IMR-90 (cell line): ENCODE data around the gene KDM6A. TPM values are rescaled to one million over a fixed set of nuclear protein-coding genes. Genes with fewer than 3 reads are reported as not detected.

ENCODE experiments used
- ATAC-seq: fragments of 200-7000 bp; cut with Tn5 transposase; 2 replicates; pipeline ENCODE4 v1.9.1; 2020; ENCODE audit warnings: low read depth, mild to moderate bottlenecking, moderate library complexity
- BruUV-seq: library from RNA; stranded (reverse); fragments of 400-500 nt; replicated peaks from 2 replicates; lab custom pipeline; 2021; lab: Mats Ljungman, UMichigan
- CTCF ChIA-PET: fragments of 300-600 bp; formaldehyde crosslinking; extraction: SDS; loops from one replicate; lab custom pipeline; 2021; ENCODE audit warnings: antibody characterized with exemption; lab: Yijun Ruan, JAX
- POLR2A ChIA-PET: fragments of 300-600 bp; sonication (Branson Sonifier 250); formaldehyde crosslinking; loops from one replicate; lab custom pipeline; 2022; ENCODE audit warnings: antibody characterized with exemption; ENCODE audit not compliant: unreplicated experiment; lab: Charles Lee
- DNase-seq: peaks from one replicate; pipeline ENCODE4 v3.0.0; 2013
- H2AFZ ChIP-seq: replicated peaks from 2 replicates; pipeline ENCODE3; 2013; ENCODE audit warnings: low read length, mild to moderate bottlenecking; ENCODE audit not compliant: poor library complexity
- H2AK5ac ChIP-seq: 2 replicates; pipeline ENCODE4 v1.6.1; 2013; ENCODE audit warnings: low read depth, low read length, inconsistent platforms
- H2AK9ac ChIP-seq: replicated peaks from 2 replicates; pipeline ENCODE3; 2013; ENCODE audit warnings: mild to moderate bottlenecking, low read depth, low read length, moderate library complexity; ENCODE audit not compliant: poor library complexity
- H2BK120ac ChIP-seq: 2 replicates; pipeline ENCODE4 v1.6.1; 2013; ENCODE audit warnings: low read depth, low read length, inconsistent platforms
- H2BK15ac ChIP-seq: 3 replicates; pipeline ENCODE4 v1.6.1; 2013; ENCODE audit warnings: low read depth, low read length, inconsistent platforms
- H2BK20ac ChIP-seq: 2 replicates; pipeline ENCODE4 v1.6.1; 2013; ENCODE audit warnings: low read depth, mild to moderate bottlenecking, inconsistent platforms, low read length, moderate library complexity
- H2BK5ac ChIP-seq: 2 replicates; pipeline ENCODE4 v1.6.1; 2013; ENCODE audit warnings: mild to moderate bottlenecking, low read depth, low read length, inconsistent platforms; ENCODE audit not compliant: poor library complexity, severe bottlenecking
- H3K14ac ChIP-seq: replicated peaks from 2 replicates; pipeline ENCODE4 v1.6.1; 2013; ENCODE audit warnings: low read depth, low read length, inconsistent platforms
- H3K18ac ChIP-seq: 2 replicates; pipeline ENCODE4 v1.6.1; 2013; ENCODE audit warnings: low read depth, low read length, control low read depth
- H3K23ac ChIP-seq: 2 replicates; pipeline ENCODE4 v1.6.1; 2013; ENCODE audit warnings: low read depth, low read length, inconsistent platforms
- H3K27ac ChIP-seq: 2 replicates; pipeline ENCODE4 v1.5.1; 2013; ENCODE audit warnings: mild to moderate bottlenecking, control low read depth, low read length; ENCODE audit not compliant: insufficient read depth
- H3K27me3 ChIP-seq: 2 replicates; pipeline ENCODE4 v1.6.1; 2013; ENCODE audit warnings: low read length; ENCODE audit not compliant: control insufficient read depth, insufficient read depth
- H3K36me3 ChIP-seq: 2 replicates; pipeline ENCODE4 v1.6.1; 2013; ENCODE audit warnings: low read length, mixed read lengths; ENCODE audit not compliant: control insufficient read depth, insufficient read depth
- H3K4ac ChIP-seq: 2 replicates; pipeline ENCODE4 v1.6.1; 2013; ENCODE audit warnings: low read depth, low read length, inconsistent platforms
- H3K4me1 ChIP-seq: 2 replicates; pipeline ENCODE4 v1.6.1; 2013; ENCODE audit warnings: low read length, mixed read lengths; ENCODE audit not compliant: control insufficient read depth, insufficient read depth
- H3K4me2 ChIP-seq: 2 replicates; pipeline ENCODE4 v1.6.1; 2013; ENCODE audit warnings: low read depth, mild to moderate bottlenecking, control low read depth, low read length, moderate library complexity
- H3K4me3 ChIP-seq: 2 replicates; pipeline ENCODE4 v1.5.1; 2013; ENCODE audit warnings: low read depth, mild to moderate bottlenecking, control low read depth, low read length, moderate library complexity; ENCODE audit not compliant: insufficient read depth
- H3K56ac ChIP-seq: 2 replicates; pipeline ENCODE4 v1.6.1; 2013; ENCODE audit warnings: low read length, inconsistent platforms; ENCODE audit not compliant: insufficient read depth; ENCODE audit errors: extremely low read depth
- H3K79me1 ChIP-seq, 2 experiments: 2 replicates each; pipeline ENCODE4 v1.6.1; 2013; ENCODE audit warnings: low read length in 2 of 2, inconsistent platforms in 1 of 2, low read depth in 1 of 2
- H3K9ac ChIP-seq: 2 replicates; pipeline ENCODE4 v1.6.1; 2013; ENCODE audit warnings: low read depth, low read length, control low read depth
- H3K9me1 ChIP-seq: 2 replicates; pipeline ENCODE4 v1.6.1; 2013; ENCODE audit warnings: low read length, inconsistent platforms; ENCODE audit not compliant: insufficient read depth
- H3K9me3 ChIP-seq: 2 replicates; pipeline ENCODE4 v1.6.1; 2013; ENCODE audit warnings: low read length; ENCODE audit not compliant: control insufficient read depth, insufficient read depth
- H4K20me1 ChIP-seq: 2 replicates; pipeline ENCODE4 v1.6.1; 2013; ENCODE audit warnings: low read length, inconsistent platforms; ENCODE audit not compliant: insufficient read depth
- H4K5ac ChIP-seq: 2 replicates; pipeline ENCODE4 v1.6.1; 2013; ENCODE audit warnings: mild to moderate bottlenecking, low read depth, low read length, control low read depth
- H4K8ac ChIP-seq, 2 experiments: 2 replicates each; pipeline ENCODE4 v1.6.1; 2013; ENCODE audit warnings: low read depth in 2 of 2, low read length in 2 of 2, control low read depth in 1 of 2, inconsistent platforms in 1 of 2
- H4K91ac ChIP-seq: 2 replicates; pipeline ENCODE4 v1.6.1; 2013; ENCODE audit warnings: low read depth, low read length, inconsistent platforms; ENCODE audit not compliant: insufficient read depth
- CEBPB ChIP-seq: IDR thresholded peaks from 2 replicates; pipeline ENCODE4 v1.6.1; 2012; ENCODE audit warnings: low read depth, low read length, improper control_type of control experiment
- CHD1 ChIP-seq: IDR thresholded peaks from 2 replicates; pipeline ENCODE4 v1.6.1; 2012; ENCODE audit warnings: low read depth, low read length, improper control_type of control experiment
- FOS ChIP-seq: fragments of 150-350 bp; IDR thresholded peaks from 2 replicates; pipeline ENCODE4 v1.6.1; 2016; ENCODE audit warnings: low read depth, low read length
- MAFK ChIP-seq: IDR thresholded peaks from 2 replicates; pipeline ENCODE4 v1.6.1; 2012; ENCODE audit warnings: low read depth, low read length, improper control_type of control experiment
- MXI1 ChIP-seq: IDR thresholded peaks from 2 replicates; pipeline ENCODE4 v1.6.1; 2012; ENCODE audit warnings: low read depth, mild to moderate bottlenecking, low read length, moderate library complexity, borderline replicate concordance
- NFE2L2 ChIP-seq: fragments of 150-350 bp; IDR thresholded peaks from 2 replicates; pipeline ENCODE4 v1.6.1; 2016; ENCODE audit warnings: low read depth, mild to moderate bottlenecking, low read length
- POLR2A ChIP-seq: IDR thresholded peaks from 2 replicates; pipeline ENCODE4 v1.6.1; 2012; ENCODE audit warnings: mild to moderate bottlenecking, low read depth, low read length
- RAD21 ChIP-seq: IDR thresholded peaks from 2 replicates; pipeline ENCODE4 v1.6.1; 2012; ENCODE audit warnings: low read length, improper control_type of control experiment
- RFX5 ChIP-seq: IDR thresholded peaks from 2 replicates; pipeline ENCODE4 v1.8.0; 2012; ENCODE audit warnings: low read depth, mild to moderate bottlenecking, low read length, moderate library complexity
- WGBS, 2 experiments: methylation state at CpG; one replicate each; pipeline versions ENCODE4 v1.1.5 to v1.1.7; 2013; ENCODE audit warnings: missing lambda C conversion rate in 2 of 2; ENCODE audit not compliant: insufficient read length in 1 of 2; ENCODE audit errors: extremely low coverage in 2 of 2; 5-methylcytosine and 5-hydroxymethylcytosine counted together
- dilution Hi-C: fragments of 300-500 bp; cut with HindIII; formaldehyde crosslinking; loops from one replicate; pipeline ENCODE4 v1.14.3; 2018; ENCODE audit warnings: low sequenced_read_pairs; ENCODE audit not compliant: unreplicated experiment
- in situ Hi-C: fragments of 300-500 bp; cut with MboI; formaldehyde crosslinking; loops from 3 replicates; pipeline ENCODE4 v1.14.3; 2019; ENCODE audit warnings: low sequenced_read_pairs, inconsistent platforms, mixed read lengths
- intact Hi-C: fragments of 100-400 bp; cut with micrococcal nuclease; formaldehyde crosslinking; loops from 2 replicates; pipeline ENCODE4 v1.10.0; 2022
- polyA plus RNA-seq, 3 experiments: library from polyadenylated mRNA; depleted of rRNA; stranded (reverse); fragments of >200 nt; gene quantifications; 2 replicates each; pipeline ENCODE4 v1.2.3, GENCODE V29; 2012; ENCODE audit warnings: low replicate concordance in 1 of 3
- total RNA-seq: library from RNA; depleted of rRNA; stranded (reverse); fragments of >200 nt; gene quantifications from 2 replicates; pipeline ENCODE4 v1.2.3, GENCODE V29; 2012
- TF ChIP-seq, protein P1 (sequence below): fragments of 150-350 bp; IDR thresholded peaks from 2 replicates; pipeline ENCODE4 v1.6.1; 2017; ENCODE audit warnings: mild to moderate bottlenecking, antibody characterized with exemption, low read length, low read depth
- TF ChIP-seq, protein P2 (sequence below): fragments of 150-350 bp; IDR thresholded peaks from 2 replicates; pipeline ENCODE4 v1.6.1; 2016; ENCODE audit warnings: low read depth, mild to moderate bottlenecking, low read length, moderate library complexity, borderline replicate concordance

KDM6A gene
- total and polyA plus RNA-seq, 2 of the 4 experiments (the other 2 are of a cell fraction) = 11.7 to 24.9 TPM

DNA sequence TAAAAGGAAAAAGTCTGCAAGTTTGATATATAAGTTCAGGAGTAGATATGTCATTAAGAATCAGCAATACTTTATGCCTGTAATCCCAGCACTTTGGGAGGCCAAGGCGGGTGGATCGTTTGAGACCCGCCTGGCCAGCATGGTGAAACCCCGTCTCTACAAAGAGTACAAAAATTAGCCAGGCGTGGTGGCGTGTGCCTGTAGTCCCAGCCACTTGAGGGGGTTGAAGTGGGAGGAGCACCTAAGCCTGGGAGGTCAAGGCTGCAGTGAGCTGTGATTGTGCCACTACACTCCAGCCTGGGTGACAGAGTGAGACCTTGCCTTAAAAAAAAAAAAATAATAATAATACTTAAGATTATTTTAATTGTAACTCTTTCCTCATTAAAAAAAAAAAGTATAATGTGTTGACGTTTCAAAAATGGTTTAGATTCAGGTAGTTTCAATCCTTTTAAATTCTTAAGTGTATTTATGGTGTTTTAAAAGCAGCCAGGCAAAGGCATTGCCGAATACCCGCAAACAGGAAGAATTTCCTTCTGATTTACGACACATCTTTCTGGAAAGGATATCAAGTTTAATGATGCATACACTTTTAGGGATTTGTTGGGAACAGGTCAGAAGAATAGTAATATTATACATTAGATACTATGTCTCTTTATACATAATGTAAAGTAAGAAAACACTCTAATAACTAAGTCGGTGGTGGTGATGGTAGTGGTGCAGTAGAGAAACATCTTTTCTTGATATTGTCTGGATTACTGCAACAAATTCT is 80.9 kb downstream of the KDM6A start:
- Histone ChIP-seq H3K4me3 (no peak overlapping the region), H3K56ac (no peak overlapping the region), H3K9ac (no peak overlapping the region), H3K27me3 (no peaks in the 10 kb centered on the region), H3K4me2 (no peak overlapping the region), H2BK5ac (no peak overlapping the region), H3K4ac (no peak overlapping the region), H4K20me1 (peaks cover 34% of the 10 kb centered on the region), H2BK15ac (no peak overlapping the region), H2AFZ (no peak overlapping the region), H4K8ac (no peak overlapping the region), H3K79me1 (peaks cover 11 to 45% of the 10 kb centered on the region in 2 experiments), H3K9me1 (no peaks in the 10 kb centered on the region), H2AK9ac (no peak overlapping the region), H3K36me3 (no peaks in the 10 kb centered on the region), H4K5ac (no peak overlapping the region), H2BK20ac (no peak overlapping the region), H3K18ac (no peak overlapping the region), H3K9me3 (no peaks in the 10 kb centered on the region), H3K23ac (no peak overlapping the region), H3K4me1 (peaks cover 1% of the 10 kb centered on the region; the same call in 1 of the 2 replicates), H2BK120ac (no peak overlapping the region), H2AK5ac (no peak overlapping the region), H4K91ac (no peak overlapping the region), H3K14ac (no peak overlapping the region), H3K27ac (no peak overlapping the region)
- in situ Hi-C loops (no loop called here), intact Hi-C loops (no loop called here), dilution Hi-C loops (no loop called here)
- WGBS, 2 experiments = 90% methylated on average over 2 of the region's 11 CpGs; no CpG with 5 or more reads in 1 of the 2 experiments
- POLR2A ChIA-PET = no interaction called here
- CTCF ChIA-PET = no interaction called here
- no peak for ATAC-seq
- TF ChIP-seq MXI1 (no peak), NFE2L2 (no peak), RFX5 (no peak), CEBPB (no peak), POLR2A (no peak), CHD1 (no peak), RAD21 (no peak), FOS (no peak), MAFK (no peak)
- TF ChIP-seq, protein P1, sequence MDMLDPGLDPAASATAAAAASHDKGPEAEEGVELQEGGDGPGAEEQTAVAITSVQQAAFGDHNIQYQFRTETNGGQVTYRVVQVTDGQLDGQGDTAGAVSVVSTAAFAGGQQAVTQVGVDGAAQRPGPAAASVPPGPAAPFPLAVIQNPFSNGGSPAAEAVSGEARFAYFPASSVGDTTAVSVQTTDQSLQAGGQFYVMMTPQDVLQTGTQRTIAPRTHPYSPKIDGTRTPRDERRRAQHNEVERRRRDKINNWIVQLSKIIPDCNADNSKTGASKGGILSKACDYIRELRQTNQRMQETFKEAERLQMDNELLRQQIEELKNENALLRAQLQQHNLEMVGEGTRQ = no peak
- TF ChIP-seq, protein P2, sequence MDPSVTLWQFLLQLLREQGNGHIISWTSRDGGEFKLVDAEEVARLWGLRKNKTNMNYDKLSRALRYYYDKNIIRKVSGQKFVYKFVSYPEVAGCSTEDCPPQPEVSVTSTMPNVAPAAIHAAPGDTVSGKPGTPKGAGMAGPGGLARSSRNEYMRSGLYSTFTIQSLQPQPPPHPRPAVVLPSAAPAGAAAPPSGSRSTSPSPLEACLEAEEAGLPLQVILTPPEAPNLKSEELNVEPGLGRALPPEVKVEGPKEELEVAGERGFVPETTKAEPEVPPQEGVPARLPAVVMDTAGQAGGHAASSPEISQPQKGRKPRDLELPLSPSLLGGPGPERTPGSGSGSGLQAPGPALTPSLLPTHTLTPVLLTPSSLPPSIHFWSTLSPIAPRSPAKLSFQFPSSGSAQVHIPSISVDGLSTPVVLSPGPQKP = no peak
- no peak for DNase-seq
- no TSS peak for BruUV-seq
